ENCODE results near the gene HPSE2.

Gene HPSE2

DNA sequence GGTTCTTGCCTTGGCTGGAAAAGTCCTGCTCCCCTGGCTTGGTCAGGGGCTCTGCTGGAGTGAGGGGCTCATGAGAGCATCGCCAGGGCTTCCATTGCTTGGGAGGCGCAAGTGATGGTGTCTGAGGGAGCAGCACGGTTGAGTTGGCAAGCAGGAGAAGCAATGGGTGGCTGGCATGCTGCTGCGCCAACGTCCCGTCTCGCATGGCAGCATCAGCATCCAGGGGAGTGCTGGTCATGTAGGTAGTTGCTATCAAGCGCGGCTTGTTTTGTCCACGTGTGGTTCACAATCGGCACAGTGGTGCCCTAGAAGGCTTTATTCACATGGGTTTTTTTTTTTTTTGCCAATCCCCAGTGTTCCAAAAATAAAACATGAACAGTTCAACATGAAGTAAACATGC, 824.5 kb downstream of the HPSE2 start:
- DNase-seq (ENCODE audit: low spot score), result no peak

DNA sequence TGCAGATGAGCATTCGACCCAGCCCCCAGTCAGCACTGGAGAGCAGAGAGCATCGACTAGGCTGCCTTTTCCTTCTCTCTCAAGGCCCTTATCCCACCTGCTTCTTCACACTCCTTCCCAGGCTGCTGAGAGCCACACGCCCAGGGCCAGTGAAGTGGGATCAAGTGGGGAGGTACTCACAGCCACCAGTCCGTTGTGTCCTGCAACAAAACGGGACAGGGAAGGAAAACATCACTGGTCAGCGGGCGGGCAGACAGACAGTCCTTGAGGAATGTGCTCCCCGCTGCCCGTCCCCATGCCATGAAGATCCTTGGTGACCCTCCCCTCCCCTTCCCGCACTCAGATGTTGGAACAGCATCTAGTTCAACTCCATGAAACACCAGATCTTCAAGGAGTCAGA, 824.9 kb downstream of the HPSE2 start:
- no peak for DNase-seq (ENCODE audit: low spot score)

DNA sequence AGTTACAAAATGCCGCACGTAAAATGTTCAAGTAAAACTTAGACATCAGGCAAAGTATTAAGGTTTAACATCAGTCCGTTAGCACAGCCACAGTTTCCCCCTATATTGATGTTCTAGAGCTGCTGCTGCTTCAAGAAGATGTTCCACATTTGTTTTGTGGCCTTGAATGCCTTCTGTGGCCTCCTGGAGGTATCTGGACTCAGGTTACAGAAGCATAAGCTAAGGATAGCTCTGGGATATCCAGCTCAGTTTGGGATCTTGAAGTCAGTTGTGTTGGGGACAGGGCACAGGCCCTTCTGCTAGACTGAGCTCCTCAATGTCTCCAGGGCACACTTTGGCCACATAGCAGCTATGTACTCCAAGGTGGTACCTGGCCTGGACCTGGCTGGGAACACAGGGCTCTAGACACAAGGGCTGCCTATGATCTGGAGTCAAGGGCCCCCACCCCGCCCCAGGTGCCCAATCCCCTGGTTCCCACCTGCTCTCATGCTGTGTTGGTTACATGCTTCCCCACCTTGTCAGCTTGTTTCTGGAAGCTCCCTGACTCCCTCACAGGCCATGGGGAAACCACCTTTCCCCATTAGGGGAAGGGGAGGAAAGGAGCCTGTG, 825.4 kb downstream of the HPSE2 start:
- DNase-seq (ENCODE audit: low spot score), result no peak

DNA sequence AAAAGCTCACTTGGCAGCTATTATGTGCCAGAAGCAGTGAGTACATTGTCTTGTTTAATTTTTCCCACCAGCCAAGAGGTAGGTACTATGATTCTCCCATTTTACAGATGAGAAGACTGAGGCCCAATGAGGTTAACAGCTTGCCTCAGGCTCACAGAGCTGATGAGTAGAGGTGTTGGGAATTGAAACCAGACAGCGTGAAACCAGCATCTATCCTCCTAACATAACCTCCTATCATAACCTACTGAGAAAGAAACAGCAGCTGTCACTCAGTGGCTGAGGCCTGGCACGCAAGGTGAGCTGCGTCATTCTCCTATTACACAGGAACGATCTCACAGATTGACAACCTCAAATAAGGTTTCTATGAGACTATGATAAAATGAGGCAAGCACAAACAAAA, 826.9 kb downstream of the HPSE2 start:
- no peak for DNase-seq (ENCODE audit: low spot score)

DNA sequence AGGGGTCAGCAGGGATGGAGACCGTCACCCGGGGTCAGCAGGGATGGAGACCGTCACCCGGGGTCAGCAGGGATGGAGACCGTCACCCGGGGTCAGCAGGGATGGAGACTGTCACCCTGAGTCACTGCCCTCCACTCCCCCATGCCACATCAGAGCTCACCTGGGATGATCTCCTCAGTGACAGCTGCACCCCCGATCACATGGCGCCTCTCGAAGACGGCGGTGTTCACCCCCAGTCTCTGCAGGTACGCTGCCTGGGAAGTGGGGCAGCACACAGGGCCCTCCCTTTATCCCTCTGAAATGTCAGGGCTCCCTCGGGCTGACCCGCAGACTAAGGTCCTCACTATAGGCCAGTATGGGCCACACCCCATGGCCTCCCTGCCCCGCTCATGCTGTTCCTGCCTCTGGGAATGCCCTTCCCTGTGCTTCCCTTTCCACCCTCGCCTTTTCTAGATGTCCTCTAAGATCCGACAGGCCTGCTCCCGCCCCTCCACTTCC, 827.9 kb downstream of the HPSE2 start:
- DNase-seq (ENCODE audit: low spot score), result no peak
